ENCODE results near the gene SKP1.

- TF ChIP-seq CTCF (IDR thresholded peaks at IDR 0.05), result no peak
- TF ChIP-seq POLR2A (IDR thresholded peaks at IDR 0.05), result no peak
- TF ChIP-seq POLR2AphosphoS5 (IDR thresholded peaks at IDR 0.05; ENCODE audit: insufficient read depth in 1 of 2, low read depth in 1 of 2), result no peak
These were observed 46.9 kb upstream of the SKP1 start for GRCh38 chr5:134223406-134224248.
